GM19328 (cell line): ENCODE data around the gene IGFL4.

Experiments used
- ATAC-seq: cut with Tn5 transposase; IDR thresholded peaks from one replicate; pipeline ENCODE4 v1.9.1; 2021; ENCODE audit warnings: mild to moderate bottlenecking, moderate library complexity; ENCODE audit not compliant: unreplicated experiment

IGFL4 gene

GRCh38 chr19:45998834-45999233 is 42.0 kb downstream of the IGFL4 start:
- ATAC-seq, result no peak

- ATAC-seq, result no peak
These were observed 43.9 kb downstream of the IGFL4 start for GRCh38 chr19:45996933-45997332.

DNA sequence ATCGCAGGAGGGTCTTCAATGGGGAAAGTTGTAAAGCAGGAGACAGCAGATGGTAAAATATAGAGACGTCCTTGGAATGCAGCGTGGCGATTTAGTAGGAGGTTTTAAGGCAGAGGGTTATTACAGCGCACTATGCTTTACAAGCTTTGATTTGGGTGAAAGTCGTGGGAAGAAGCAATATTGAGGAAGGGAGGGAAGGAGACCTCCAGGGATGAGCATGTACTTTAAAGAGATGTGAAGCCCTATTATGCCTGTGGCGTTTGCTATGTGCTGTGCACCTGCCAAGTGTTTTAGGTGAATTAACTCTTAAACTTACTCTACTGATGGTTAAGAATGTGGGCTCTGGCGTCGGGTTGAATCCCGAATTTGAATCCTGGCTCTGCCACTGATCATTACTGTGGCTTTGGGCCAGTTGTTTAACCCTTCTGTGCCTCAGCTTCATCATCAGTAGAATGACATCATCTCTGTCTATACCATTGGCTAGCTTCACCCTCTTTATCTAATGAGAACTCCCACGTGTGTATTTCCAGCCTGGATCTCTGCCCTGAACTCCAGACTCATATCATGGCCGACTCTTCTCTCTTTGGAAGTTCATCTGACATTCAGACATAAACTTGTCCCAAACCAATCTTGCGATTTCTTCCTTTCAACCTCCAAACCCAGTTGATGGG is 45.0 kb downstream of the IGFL4 start:
- no peak for ATAC-seq

DNA sequence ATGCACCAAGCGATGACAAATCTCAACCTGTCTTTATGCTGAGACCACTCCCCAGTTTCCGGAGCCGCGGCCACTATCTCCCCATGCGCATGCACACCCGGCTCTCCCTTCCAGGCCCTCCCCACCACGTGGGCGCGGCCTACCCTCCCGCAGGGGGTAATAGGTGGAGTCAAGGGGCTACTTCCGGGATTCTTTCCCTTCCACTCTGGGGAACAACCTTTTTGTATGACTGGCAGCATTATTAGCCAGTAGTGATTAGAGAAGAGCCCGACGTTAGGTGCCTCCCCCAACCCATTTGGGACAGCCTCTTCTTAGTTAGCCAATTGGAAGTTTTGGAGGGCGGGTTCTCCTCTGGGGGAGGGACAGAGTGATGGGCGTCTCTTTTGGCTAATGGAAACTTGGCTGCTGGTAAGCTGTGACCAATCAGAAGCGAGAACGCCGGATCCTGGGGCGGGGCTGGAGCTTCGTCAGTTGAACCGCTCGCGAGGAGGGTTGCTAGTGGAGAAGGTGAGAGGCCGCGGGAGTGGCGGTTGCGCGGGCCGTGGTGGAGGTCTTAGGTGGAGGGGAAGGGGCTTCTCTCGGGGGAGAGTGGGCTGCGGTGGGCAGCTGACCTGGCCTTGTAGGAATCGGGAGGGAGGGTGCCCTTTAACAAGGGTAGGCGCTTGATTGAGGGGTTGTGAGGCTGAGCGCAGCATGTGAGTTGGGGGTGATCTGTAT is 45.6 kb downstream of the IGFL4 start, which contains the start of gene CCDC61:
Gene CCDC61 (plus strand): TSS at position 470 of the 717 bp plus-strand sequence. CDS start 7,552 bp downstream, outside the sequence.
- peak; percentile 93 for ATAC-seq

DNA sequence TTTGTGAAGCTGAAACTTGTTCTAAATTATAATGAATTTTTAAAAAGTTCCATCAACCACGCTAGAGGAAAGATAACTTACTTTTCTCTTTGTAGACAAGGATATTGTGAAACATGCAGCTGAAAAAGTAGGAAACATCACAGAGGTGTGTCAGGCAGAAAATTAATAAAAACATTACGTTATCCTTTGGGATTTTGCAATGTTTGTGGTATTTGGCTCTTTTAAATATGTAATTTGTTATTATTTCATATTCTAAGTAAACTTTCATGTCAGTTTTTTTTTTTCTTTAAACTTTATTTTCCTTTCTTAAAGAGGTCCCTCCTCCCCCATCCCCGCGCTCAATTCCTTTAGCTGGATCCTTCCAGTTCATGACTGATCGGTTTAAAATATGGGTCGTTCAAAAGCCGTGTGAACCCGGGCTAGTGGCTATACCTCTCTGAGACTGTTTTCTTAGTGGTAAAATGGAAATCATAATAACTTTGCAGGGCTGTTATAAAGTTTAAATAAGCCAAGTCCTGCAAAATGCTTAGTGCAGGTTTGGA is 46.3 kb downstream of the IGFL4 start:
- ATAC-seq, result peak; percentile 4

- ATAC-seq, result no peak
These were observed 50.6 kb downstream of the IGFL4 start for GRCh38 chr19:45990113-45990728.
